ENCODE measurements around the gene LMX1A. TPM values are rescaled to one million over a fixed set of nuclear protein-coding genes. Genes with fewer than 3 reads are reported as not detected.

The LMX1A gene
- not detected in 2 replicates for total RNA-seq
- long read RNA-seq = 0 reads

- TF ChIP-seq CTCF (IDR thresholded peaks at IDR 0.05) = no peak
- H3K36me3 Mint-ChIP-seq (ENCODE audit: unreplicated experiment) = no peaks in the 10 kb centered on the region
- H3K4me3 Mint-ChIP-seq (ENCODE audit: unreplicated experiment) = peak within 1 kb of the TSS; percentile 34
- peaks cover 83% of the 10 kb centered on the region for H3K27me3 Mint-ChIP-seq (ENCODE audit: unreplicated experiment)
- no peak for DNase-seq (ENCODE audit: extremely low spot score, unreplicated experiment)
- no peak within 1 kb of the TSS for H3K27ac Mint-ChIP-seq (ENCODE audit: unreplicated experiment)
- H3K9me3 Mint-ChIP-seq (ENCODE audit: unreplicated experiment) = no peaks in the 10 kb centered on the region
- H3K4me1 Mint-ChIP-seq (ENCODE audit: unreplicated experiment) = peaks cover 17% of the 10 kb centered on the region
These were observed at the start of gene LMX1A for GRCh38 chr1:165355977-165356811. LMX1A (minus strand) TSS chr1:165356715; CDS start chr1:165355559, 1,156 bp downstream.

GRCh38 chr1:165403835-165404482 is 47.4 kb upstream of the LMX1A start:
- DNase-seq (ENCODE audit: extremely low spot score, unreplicated experiment) = no peak
- no peaks in the 10 kb centered on the region for H3K9me3 Mint-ChIP-seq (ENCODE audit: unreplicated experiment)

GRCh38 chr1:165402517-165403111 is 46.1 kb upstream of the LMX1A start:
- Mint-ChIP-seq H3K4me1 (ENCODE audit: unreplicated experiment) (peaks cover 6% of the 10 kb centered on the region), H3K4me3 (ENCODE audit: unreplicated experiment) (no peak overlapping the region), H3K27me3 (ENCODE audit: unreplicated experiment) (peaks cover 6% of the 10 kb centered on the region)

More at GRCh38 chr1:165403835-165404482, 47.4 kb upstream of the LMX1A start:
- H3K36me3 Mint-ChIP-seq (ENCODE audit: unreplicated experiment) = no peaks in the 10 kb centered on the region
- no peak overlapping the region for H3K4me3 Mint-ChIP-seq (ENCODE audit: unreplicated experiment)
- peaks cover 6% of the 10 kb centered on the region for H3K27me3 Mint-ChIP-seq (ENCODE audit: unreplicated experiment)
- TF ChIP-seq CTCF (IDR thresholded peaks at IDR 0.05) = peak; percentile 46
- H3K27ac Mint-ChIP-seq (ENCODE audit: unreplicated experiment) = no peak overlapping the region
- no peaks in the 10 kb centered on the region for H3K4me1 Mint-ChIP-seq (ENCODE audit: unreplicated experiment)

GRCh38 chr1:165397944-165398343 is 41.4 kb upstream of the LMX1A start:
- H3K27me3 Mint-ChIP-seq (ENCODE audit: unreplicated experiment) = peaks cover 5% of the 10 kb centered on the region
- no peak overlapping the region for H3K4me3 Mint-ChIP-seq (ENCODE audit: unreplicated experiment)
- H3K4me1 Mint-ChIP-seq (ENCODE audit: unreplicated experiment) = peaks cover 13% of the 10 kb centered on the region
- no peaks in the 10 kb centered on the region for H3K9me3 Mint-ChIP-seq (ENCODE audit: unreplicated experiment)
- H3K27ac Mint-ChIP-seq (ENCODE audit: unreplicated experiment) = no peak overlapping the region
- H3K36me3 Mint-ChIP-seq (ENCODE audit: unreplicated experiment) = no peaks in the 10 kb centered on the region
- DNase-seq (ENCODE audit: extremely low spot score, unreplicated experiment) = no peak
- no peak for TF ChIP-seq CTCF (IDR thresholded peaks at IDR 0.05)

More at GRCh38 chr1:165402517-165403111, 46.1 kb upstream of the LMX1A start:
- DNase-seq (ENCODE audit: extremely low spot score, unreplicated experiment) = no peak
- TF ChIP-seq CTCF (IDR thresholded peaks at IDR 0.05) = no peak
- Mint-ChIP-seq H3K36me3 (ENCODE audit: unreplicated experiment) (no peaks in the 10 kb centered on the region), H3K27ac (ENCODE audit: unreplicated experiment) (no peak overlapping the region), H3K9me3 (ENCODE audit: unreplicated experiment) (no peaks in the 10 kb centered on the region)

GRCh38 chr1:165395901-165396300 is 39.4 kb upstream of the LMX1A start:
- H3K36me3 Mint-ChIP-seq (ENCODE audit: unreplicated experiment) = no peaks in the 10 kb centered on the region
- H3K9me3 Mint-ChIP-seq (ENCODE audit: unreplicated experiment) = no peaks in the 10 kb centered on the region
- peaks cover 15% of the 10 kb centered on the region for H3K4me1 Mint-ChIP-seq (ENCODE audit: unreplicated experiment)
- H3K4me3 Mint-ChIP-seq (ENCODE audit: unreplicated experiment) = no peak overlapping the region
- no peak for TF ChIP-seq CTCF (IDR thresholded peaks at IDR 0.05)
- peaks cover 17% of the 10 kb centered on the region for H3K27me3 Mint-ChIP-seq (ENCODE audit: unreplicated experiment)
- H3K27ac Mint-ChIP-seq (ENCODE audit: unreplicated experiment) = no peak overlapping the region
- no peak for DNase-seq (ENCODE audit: extremely low spot score, unreplicated experiment)

All from osteocyte (in vitro differentiated cells).